Mesothelial cell of epicardium (in vitro differentiated cells): Measurements from ENCODE around the gene ARHGAP21. TPM values are rescaled to one million over a fixed set of nuclear protein-coding genes. Genes with fewer than 3 reads are reported as not detected.

Experiments used
- DNase-seq, 2 experiments: peaks; one replicate each; pipeline ENCODE4 v3.0.0; 2021; ENCODE audit warnings: low spot score in 2 of 2; ENCODE audit not compliant: unreplicated experiment in 2 of 2
- H3K27ac Mint-ChIP-seq: 2 replicates; pipeline ENCODE4 v1.8.0; 2021; ENCODE audit warnings: mixed read lengths
- H3K27me3 Mint-ChIP-seq: 2 replicates; pipeline ENCODE4 v1.8.0; 2021; ENCODE audit warnings: low read depth, mixed read lengths
- H3K36me3 Mint-ChIP-seq: 2 replicates; pipeline ENCODE4 v1.8.0; 2021; ENCODE audit warnings: mixed read lengths
- H3K4me1 Mint-ChIP-seq: 2 replicates; pipeline ENCODE4 v1.8.0; 2021; ENCODE audit warnings: mixed read lengths
- H3K4me3 Mint-ChIP-seq: 2 replicates; pipeline ENCODE4 v1.8.0; 2021; ENCODE audit warnings: mild to moderate bottlenecking, moderate library complexity, mixed read lengths
- H3K9me3 Mint-ChIP-seq: 2 replicates; pipeline ENCODE4 v1.8.0; 2021; ENCODE audit warnings: mixed read lengths
- CTCF ChIP-seq: fragments of 200-600 bp; sonication (generic); IDR thresholded peaks from one replicate; pipeline ENCODE4 v1.5.0; 2021; ENCODE audit warnings: antibody characterized with exemption; ENCODE audit not compliant: unreplicated experiment
- total RNA-seq: library from RNA; stranded (reverse); gene quantifications from 3 replicates; pipeline ENCODE4 v1.2.1, GENCODE V29; 2021

Gene ARHGAP21
- total RNA-seq, 1 donor from 2014 or later: 119 TPM

GRCh38 chr10:24744946-24745345 lies 21.3 kb upstream of the ARHGAP21 start:
- Mint-ChIP-seq H3K36me3 (peaks cover 4% of the 10 kb centered on the region), H3K9me3 (peaks cover 11% of the 10 kb centered on the region), H3K4me1 (no peaks in the 10 kb centered on the region), H3K27me3 (no peaks in the 10 kb centered on the region), H3K27ac (no peak overlapping the region), H3K4me3 (no peak overlapping the region)
- no peak for TF ChIP-seq CTCF
- DNase-seq: no peak

GRCh38 chr10:24740714-24741113 lies 17.0 kb upstream of the ARHGAP21 start:
- no peak for DNase-seq
- peaks cover 11% of the 10 kb centered on the region for H3K9me3 Mint-ChIP-seq
- peaks cover 13% of the 10 kb centered on the region for H3K4me1 Mint-ChIP-seq
- H3K27me3 Mint-ChIP-seq: no peaks in the 10 kb centered on the region
- H3K27ac Mint-ChIP-seq: no peak overlapping the region
- TF ChIP-seq CTCF: no peak
- no peak overlapping the region for H3K4me3 Mint-ChIP-seq
- H3K36me3 Mint-ChIP-seq: peaks cover 4% of the 10 kb centered on the region

- no peak overlapping the region for H3K4me3 Mint-ChIP-seq
- peaks cover 11% of the 10 kb centered on the region for H3K9me3 Mint-ChIP-seq
- DNase-seq: no peak
- no peak for TF ChIP-seq CTCF
- H3K4me1 Mint-ChIP-seq: peaks cover 15% of the 10 kb centered on the region
- peak overlapping the region; percentile 65 for H3K27ac Mint-ChIP-seq
- peaks cover 4% of the 10 kb centered on the region for H3K36me3 Mint-ChIP-seq
- H3K27me3 Mint-ChIP-seq: no peaks in the 10 kb centered on the region
Observed at GRCh38 chr10:24737001-24737400, 13.3 kb upstream of the ARHGAP21 start.

GRCh38 chr10:24731942-24732341 lies 8.3 kb upstream of the ARHGAP21 start:
- H3K36me3 Mint-ChIP-seq: no peaks in the 10 kb centered on the region

GRCh38 chr10:24730811-24731210 lies 7.1 kb upstream of the ARHGAP21 start:
- H3K27ac Mint-ChIP-seq: no peak overlapping the region
- H3K36me3 Mint-ChIP-seq: no peaks in the 10 kb centered on the region

More at GRCh38 chr10:24731942-24732341, 8.3 kb upstream of the ARHGAP21 start:
- DNase-seq: no peak
- Mint-ChIP-seq H3K4me3 (no peak overlapping the region), H3K27ac (no peak overlapping the region), H3K27me3 (no peaks in the 10 kb centered on the region), H3K4me1 (peaks cover 13% of the 10 kb centered on the region), H3K9me3 (no peaks in the 10 kb centered on the region)
- TF ChIP-seq CTCF: no peak

More at GRCh38 chr10:24730811-24731210, 7.1 kb upstream of the ARHGAP21 start:
- TF ChIP-seq CTCF: no peak
- Mint-ChIP-seq H3K4me3 (no peak overlapping the region), H3K4me1 (peaks cover 6% of the 10 kb centered on the region), H3K27me3 (no peaks in the 10 kb centered on the region), H3K9me3 (no peaks in the 10 kb centered on the region)
- no peak for DNase-seq
